ENCODE results near the gene PRDM8. TPM values are rescaled to one million over a fixed set of nuclear protein-coding genes. Genes with fewer than 3 reads are reported as not detected.

Gene PRDM8
- total and polyA plus RNA-seq, 2 of the 4 experiments (the other 2 are of a cell fraction): 5.7 to 15.8 TPM

DNA sequence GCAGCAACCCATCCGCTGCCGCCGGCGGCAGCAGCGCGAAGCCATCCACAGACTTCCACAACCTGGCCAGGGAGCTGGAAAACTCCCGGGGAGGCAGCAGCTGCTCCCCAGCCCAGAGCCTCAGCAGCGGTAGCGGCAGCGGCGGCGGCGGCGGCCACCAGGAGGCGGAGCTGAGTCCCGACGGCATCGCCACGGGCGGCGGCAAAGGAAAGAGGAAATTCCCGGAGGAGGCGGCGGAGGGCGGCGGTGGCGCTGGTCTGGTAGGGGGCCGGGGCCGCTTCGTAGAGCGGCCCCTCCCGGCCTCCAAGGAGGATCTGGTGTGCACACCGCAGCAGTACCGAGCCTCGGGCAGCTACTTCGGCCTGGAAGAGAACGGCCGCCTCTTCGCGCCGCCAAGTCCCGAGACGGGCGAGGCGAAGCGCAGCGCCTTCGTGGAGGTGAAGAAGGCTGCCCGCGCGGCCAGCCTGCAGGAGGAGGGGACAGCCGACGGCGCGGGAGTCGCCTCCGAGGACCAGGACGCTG, 4.9 kb downstream of the PRDM8 start:
- dilution Hi-C loops (cut with HindIII; ENCODE audit: low sequenced_read_pairs, unreplicated experiment): no loop called here
- Histone ChIP-seq H4K91ac (ENCODE audit: insufficient read depth, low read depth, low read length) (peak overlapping the region; percentile 65; the same call in 1 of the 2 replicates), H3K56ac (ENCODE audit: extremely low read depth, insufficient read depth, low read length) (no peak overlapping the region; the same call in 1 of the 2 replicates), H2AK5ac (ENCODE audit: low read depth, low read length) (peak overlapping the region; percentile 73; the same call in 1 of the 2 replicates), H2BK20ac (ENCODE audit: low read depth, low read length) (no peak overlapping the region), H3K79me1 (ENCODE audit: low read depth in 1 of 2, low read length in 2 of 2) (peaks cover 4 to 22% of the 10 kb centered on the region in 2 experiments; a peak in 2 of 4 replicates), H3K27me3 (ENCODE audit: control insufficient read depth, insufficient read depth, low read length) (no peaks in the 10 kb centered on the region), H4K8ac (ENCODE audit: low read depth in 2 of 2, low read length in 2 of 2) (peak overlapping the region; percentile 28 to 66; a peak in 2 of 4 replicates), H4K20me1 (ENCODE audit: insufficient read depth, low read length) (peaks cover 7% of the 10 kb centered on the region; the same call in 1 of the 2 replicates), H3K4ac (ENCODE audit: low read depth, low read length) (peak overlapping the region; percentile 75), H3K18ac (ENCODE audit: low read depth, low read length) (peak overlapping the region; percentile 32; the same call in 1 of the 2 replicates), H3K9me1 (ENCODE audit: insufficient read depth, low read length) (peaks cover 5% of the 10 kb centered on the region; the same call in 1 of the 2 replicates), H3K36me3 (ENCODE audit: control insufficient read depth, insufficient read depth, low read length) (peaks cover 5% of the 10 kb centered on the region; the same call in 1 of the 2 replicates), H2BK120ac (ENCODE audit: low read depth, low read length) (peak overlapping the region; percentile 37), H3K9ac (ENCODE audit: low read depth, low read length) (peak overlapping the region; percentile 64), H3K4me1 (ENCODE audit: control insufficient read depth, insufficient read depth, low read length) (peaks cover 2% of the 10 kb centered on the region; the same call in 1 of the 2 replicates), H2BK15ac (ENCODE audit: low read depth, low read length) (no peak overlapping the region), H3K4me2 (ENCODE audit: low read depth, low read length) (peak overlapping the region; percentile 80), H3K23ac (ENCODE audit: low read depth, low read length) (no peak overlapping the region; the same call in 1 of the 2 replicates), H3K14ac (replicated peaks; ENCODE audit: low read depth, low read length) (peak overlapping the region; percentile 55; the same call in 1 of the 2 replicates), H2BK5ac (ENCODE audit: low read depth, low read length, poor library complexity, severe bottlenecking) (peak overlapping the region; percentile 87), H3K27ac (ENCODE audit: insufficient read depth, low read length) (peak overlapping the region; percentile 89), H2AK9ac (replicated peaks; ENCODE audit: low read depth, low read length, poor library complexity) (peak overlapping the region; percentile 87), H3K9me3 (ENCODE audit: control insufficient read depth, insufficient read depth, low read length) (no peaks in the 10 kb centered on the region), H4K5ac (ENCODE audit: low read depth, low read length) (0 out of 2 replicates have a peak overlapping the region, but pooled peaks have one; percentile 23), H2AFZ (replicated peaks; ENCODE audit: low read length, poor library complexity) (peak overlapping the region; percentile 93), H3K4me3 (ENCODE audit: insufficient read depth, low read depth, low read length) (peak overlapping the region; percentile 66)
- POLR2A ChIA-PET (ENCODE audit: unreplicated experiment): interaction anchor here (0.7 to 0.9 kb wide), 3 partner anchors 64 to 386 kb away, joined by 3 to 6 read pairs (median 3); no protein-coding TSS in a partner anchor
- CTCF ChIA-PET: interaction anchor here (0.5 to 2.2 kb wide), 15 partner anchors 9 to 417 kb away, joined by 3 to 9 read pairs (median 3); no protein-coding TSS in a partner anchor
- no TSS peak for BruUV-seq (replicated peaks)
- DNase-seq (peak; percentile 80), ATAC-seq (ENCODE audit: low read depth) (peak; percentile 75)
- TF ChIP-seq MXI1 (IDR thresholded peaks at IDR 0.05; ENCODE audit: borderline replicate concordance, low read depth, low read length): no peak
- no peak for TF ChIP-seq BHLHE40 (IDR thresholded peaks at IDR 0.05; ENCODE audit: low read depth, low read length)
- TF ChIP-seq, protein P1, sequence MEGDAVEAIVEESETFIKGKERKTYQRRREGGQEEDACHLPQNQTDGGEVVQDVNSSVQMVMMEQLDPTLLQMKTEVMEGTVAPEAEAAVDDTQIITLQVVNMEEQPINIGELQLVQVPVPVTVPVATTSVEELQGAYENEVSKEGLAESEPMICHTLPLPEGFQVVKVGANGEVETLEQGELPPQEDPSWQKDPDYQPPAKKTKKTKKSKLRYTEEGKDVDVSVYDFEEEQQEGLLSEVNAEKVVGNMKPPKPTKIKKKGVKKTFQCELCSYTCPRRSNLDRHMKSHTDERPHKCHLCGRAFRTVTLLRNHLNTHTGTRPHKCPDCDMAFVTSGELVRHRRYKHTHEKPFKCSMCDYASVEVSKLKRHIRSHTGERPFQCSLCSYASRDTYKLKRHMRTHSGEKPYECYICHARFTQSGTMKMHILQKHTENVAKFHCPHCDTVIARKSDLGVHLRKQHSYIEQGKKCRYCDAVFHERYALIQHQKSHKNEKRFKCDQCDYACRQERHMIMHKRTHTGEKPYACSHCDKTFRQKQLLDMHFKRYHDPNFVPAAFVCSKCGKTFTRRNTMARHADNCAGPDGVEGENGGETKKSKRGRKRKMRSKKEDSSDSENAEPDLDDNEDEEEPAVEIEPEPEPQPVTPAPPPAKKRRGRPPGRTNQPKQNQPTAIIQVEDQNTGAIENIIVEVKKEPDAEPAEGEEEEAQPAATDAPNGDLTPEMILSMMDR (conservative IDR thresholded peaks at IDR 0.05; ENCODE audit: low read depth, low read length): peak; percentile 76
- peak; percentile 56 for TF ChIP-seq RAD21 (IDR thresholded peaks at IDR 0.05; ENCODE audit: low read length)
- TF ChIP-seq CHD1 (IDR thresholded peaks at IDR 0.05; ENCODE audit: low read depth, low read length): no peak
- peak; percentile 17; the same call in 1 of the 2 replicates for TF ChIP-seq MAZ (IDR thresholded peaks at IDR 0.05; ENCODE audit: borderline replicate concordance, low read depth, low read length)
- TF ChIP-seq SMC3 (IDR thresholded peaks at IDR 0.05; ENCODE audit: low read depth, low read length): peak; percentile 65
- WGBS, 2 experiments (ENCODE audit: extremely low coverage in 2 of 2, insufficient read length in 1 of 2): 0% methylated on average over 41 of the region's 58 CpGs; no CpG with 5 or more reads in 1 of the 2 experiments
- in situ Hi-C loops (cut with MboI; ENCODE audit: low sequenced_read_pairs): loop anchor here (25.0 kb wide), 1 partner anchor 1165 kb away; no protein-coding TSS in a partner anchor
- intact Hi-C loops (cut with micrococcal nuclease): loop anchor here (1.0 to 10.0 kb wide), 6 partner anchors 17 to 960 kb away; partner anchors contain the start of genes ANTXR2 and FGF5
